HG03025 (cell line): ENCODE data around the gene FAM193A.
"Not testable (repeated sequence)": the region's sequence is repeated elsewhere in the genome, so short reads cannot be mapped to it uniquely, and the experiment has no call there.

Experiments used
- ATAC-seq: cut with Tn5 transposase; IDR thresholded peaks from one replicate; pipeline ENCODE4 v1.9.1; 2021; ENCODE audit warnings: mild to moderate bottlenecking, moderate library complexity; ENCODE audit not compliant: unreplicated experiment, low FRiP score

FAM193A gene

GRCh38 chr4:2570551-2571222, 34.2 kb downstream of the FAM193A start:
- no peak for ATAC-seq

- no peak for ATAC-seq
Measured at GRCh38 chr4:2572076-2572475, 35.6 kb downstream of the FAM193A start.

- ATAC-seq: no peak
Measured at GRCh38 chr4:2572866-2573265, 36.4 kb downstream of the FAM193A start.

- ATAC-seq: no peak
Measured at GRCh38 chr4:2574009-2574408, 37.6 kb downstream of the FAM193A start.

GRCh38 chr4:2574863-2575262, 38.4 kb downstream of the FAM193A start:
- no peak for ATAC-seq

- no peak for ATAC-seq
Measured at GRCh38 chr4:2576290-2576689, 39.8 kb downstream of the FAM193A start.

GRCh38 chr4:2578106-2578505, 41.7 kb downstream of the FAM193A start:
- ATAC-seq: no peak

GRCh38 chr4:2579910-2580309, 43.5 kb downstream of the FAM193A start:
- no peak for ATAC-seq

- no peak for ATAC-seq
Measured at GRCh38 chr4:2583092-2583491, 46.6 kb downstream of the FAM193A start.

- ATAC-seq: no peak
Measured at GRCh38 chr4:2583517-2583916, 47.1 kb downstream of the FAM193A start.

GRCh38 chr4:2586502-2586901, 50.1 kb downstream of the FAM193A start:
- ATAC-seq: no peak

GRCh38 chr4:2587213-2587823, 50.9 kb downstream of the FAM193A start:
- ATAC-seq: no peak

GRCh38 chr4:2588259-2588658, 51.8 kb downstream of the FAM193A start:
- no peak for ATAC-seq

GRCh38 chr4:2591189-2591588, 54.7 kb downstream of the FAM193A start:
- ATAC-seq: no peak

GRCh38 chr4:2592014-2592413, 55.6 kb downstream of the FAM193A start:
- not testable (repeated sequence) for ATAC-seq

- no peak for ATAC-seq
Measured at GRCh38 chr4:2592572-2592971, 56.1 kb downstream of the FAM193A start.

- no peak for ATAC-seq
Measured at GRCh38 chr4:2593003-2593402, 56.6 kb downstream of the FAM193A start.

- no peak for ATAC-seq
Measured at GRCh38 chr4:2595436-2595835, 59.0 kb downstream of the FAM193A start.

- ATAC-seq: no peak
Measured at GRCh38 chr4:2595952-2596552, 59.6 kb downstream of the FAM193A start.

GRCh38 chr4:2596611-2597010, 60.2 kb downstream of the FAM193A start:
- no peak for ATAC-seq

GRCh38 chr4:2598511-2599303, 62.3 kb downstream of the FAM193A start:
- no peak for ATAC-seq
